GM23338 (cell line): ENCODE measurements around the gene TMEM131L. TPM values are rescaled to one million over a fixed set of nuclear protein-coding genes. Genes with fewer than 3 reads are reported as not detected.

Experiments used
- ATAC-seq: fragments of 200-7000 bp; cut with Tn5 transposase; 3 replicates; pipeline ENCODE4 v1.9.1; 2020
- DNase-seq: peaks from one replicate; pipeline ENCODE4 v3.0.0-alpha.2; 2015; ENCODE audit warnings: low spot score
- H2AFZ ChIP-seq: fragments of 200-600 bp; sonication (generic); 2 replicates; pipeline ENCODE4 v1.8.0; 2016; ENCODE audit warnings: antibody characterized with exemption, mild to moderate bottlenecking, moderate library complexity
- H3F3A ChIP-seq: fragments of 200-600 bp; sonication (generic); replicated peaks from 2 replicates; pipeline ENCODE4 v1.8.0; 2017; ENCODE audit warnings: antibody characterized with exemption, mixed run types, low read depth
- H3K27ac ChIP-seq: fragments of 200-600 bp; sonication (generic); 2 replicates; pipeline ENCODE4 v1.6.1; 2016; ENCODE audit warnings: low read depth
- H3K27me3 ChIP-seq: fragments of 200-600 bp; sonication (generic); 2 replicates; pipeline ENCODE4 v1.8.0; 2016; ENCODE audit warnings: mild to moderate bottlenecking, mixed run types, moderate library complexity; ENCODE audit not compliant: insufficient read depth
- H3K36me3 ChIP-seq: fragments of 200-600 bp; sonication (generic); 2 replicates; pipeline ENCODE4 v1.8.0; 2016; ENCODE audit warnings: mild to moderate bottlenecking; ENCODE audit not compliant: insufficient read depth
- H3K4me1 ChIP-seq: fragments of 200-600 bp; sonication (generic); 2 replicates; pipeline ENCODE4 v1.8.0; 2016; ENCODE audit warnings: mild to moderate bottlenecking, moderate library complexity; ENCODE audit not compliant: insufficient read depth
- H3K4me2 ChIP-seq: fragments of 200-600 bp; sonication (generic); 2 replicates; pipeline ENCODE4 v1.7.1; 2017; ENCODE audit warnings: mixed run types
- H3K4me3 ChIP-seq: fragments of 200-600 bp; sonication (generic); 2 replicates; pipeline ENCODE4 v1.6.1; 2016; ENCODE audit warnings: mixed run types
- H3K79me2 ChIP-seq: fragments of 200-600 bp; sonication (generic); replicated peaks from 2 replicates; pipeline ENCODE4 v1.8.0; 2017; ENCODE audit warnings: mild to moderate bottlenecking; ENCODE audit not compliant: insufficient read depth
- H3K9me2 ChIP-seq: fragments of 200-600 bp; sonication (generic); 2 replicates; pipeline ENCODE4 v1.8.0; 2017; ENCODE audit not compliant: insufficient read depth
- H4K20me1 ChIP-seq: fragments of 200-600 bp; sonication (generic); replicated peaks from 2 replicates; pipeline ENCODE4 v1.8.0; 2017; ENCODE audit warnings: mild to moderate bottlenecking; ENCODE audit not compliant: insufficient read depth
- H3K27ac Mint-ChIP-seq: 2 replicates; pipeline ENCODE4 v1.8.0; 2020; ENCODE audit warnings: inconsistent platforms, mild to moderate bottlenecking, moderate library complexity, mixed read lengths
- H3K27me3 Mint-ChIP-seq: 3 replicates; pipeline ENCODE4 v1.8.0; 2022; ENCODE audit warnings: low read depth, mild to moderate bottlenecking, moderate library complexity, mixed read lengths, inconsistent platforms; ENCODE audit not compliant: insufficient read depth, poor library complexity
- H3K36me3 Mint-ChIP-seq: 3 replicates; pipeline ENCODE4 v1.8.0; 2021; ENCODE audit warnings: low read depth, mild to moderate bottlenecking, inconsistent platforms, moderate library complexity, mixed read lengths
- H3K4me1 Mint-ChIP-seq: 3 replicates; pipeline ENCODE4 v1.8.0; 2020; ENCODE audit warnings: mild to moderate bottlenecking, inconsistent platforms, mixed read lengths
- H3K4me3 Mint-ChIP-seq: 3 replicates; pipeline ENCODE4 v1.8.0; 2021; ENCODE audit warnings: moderate library complexity, mild to moderate bottlenecking, inconsistent platforms, mixed read lengths
- H3K9me3 Mint-ChIP-seq: 3 replicates; pipeline ENCODE4 v1.8.0; 2020; ENCODE audit warnings: moderate library complexity, mild to moderate bottlenecking, inconsistent platforms, mixed read lengths
- CREB1 ChIP-seq: fragments of 250-450 bp; sonication (Bioruptor Pico); IDR thresholded peaks from 2 replicates; pipeline ENCODE4 v1.5.0; 2020; ENCODE audit warnings: low read depth, mild to moderate bottlenecking, moderate library complexity
- CTCF ChIP-seq, 2 experiments: fragments of 200-600 bp in 1 of 2; sonication (generic) in 1 of 2; conservative IDR thresholded peaks; 2 replicates each; pipeline versions ENCODE4 v1.5.1 to v1.6.1; 2016 to 2017; ENCODE audit warnings: antibody characterized with exemption in 2 of 2, low read depth in 2 of 2, mild to moderate bottlenecking in 2 of 2, moderate library complexity in 1 of 2
- ETS1 ChIP-seq: IDR thresholded peaks from 2 replicates; pipeline ENCODE4 v1.6.1; 2016; ENCODE audit warnings: antibody characterized with exemption
- EZH2 ChIP-seq: fragments of 200-600 bp; sonication (generic); IDR thresholded peaks from one replicate; pipeline ENCODE4 v1.8.0; 2017; ENCODE audit warnings: antibody characterized with exemption, mild to moderate bottlenecking, low read depth; ENCODE audit not compliant: unreplicated experiment
- EZH2phosphoT487 ChIP-seq: fragments of 200-600 bp; sonication (generic); IDR thresholded peaks from one replicate; pipeline ENCODE4 v1.8.1; 2018; ENCODE audit warnings: antibody characterized with exemption; ENCODE audit not compliant: unreplicated experiment
- JUNB ChIP-seq: IDR thresholded peaks from one replicate; pipeline ENCODE4 v1.6.1; 2016; ENCODE audit warnings: antibody characterized with exemption; ENCODE audit not compliant: unreplicated experiment
- NANOG ChIP-seq: IDR thresholded peaks from 2 replicates; pipeline ENCODE4 v1.6.1; 2016; ENCODE audit warnings: antibody characterized with exemption, borderline replicate concordance
- POLR2AphosphoS5 ChIP-seq: IDR thresholded peaks from 2 replicates; pipeline ENCODE4 v1.6.1; 2016; ENCODE audit warnings: antibody characterized with exemption, low read depth
- REST ChIP-seq: IDR thresholded peaks from one replicate; pipeline ENCODE4 v1.6.1; 2018; ENCODE audit warnings: antibody characterized with exemption; ENCODE audit not compliant: unreplicated experiment
- STAT1 ChIP-seq: IDR thresholded peaks from one replicate; pipeline ENCODE4 v1.6.1; 2016; ENCODE audit warnings: antibody characterized with exemption; ENCODE audit not compliant: unreplicated experiment
- ZNF114 ChIP-seq: fragments of 250-450 bp; sonication (Bioruptor Pico); IDR thresholded peaks from 2 replicates; pipeline ENCODE4 v1.5.0; 2020; ENCODE audit warnings: mild to moderate bottlenecking, moderate library complexity
- ZNF331 ChIP-seq: fragments of 250-450 bp; sonication (Bioruptor Pico); IDR thresholded peaks from 2 replicates; pipeline ENCODE4 v1.5.0; 2020; ENCODE audit warnings: low read depth, mild to moderate bottlenecking, moderate library complexity
- ZNF462 ChIP-seq: fragments of 250-450 bp; sonication (Bioruptor Pico); IDR thresholded peaks from 2 replicates; pipeline ENCODE4 v1.5.0; 2020; ENCODE audit warnings: mild to moderate bottlenecking, moderate library complexity
- polyA plus RNA-seq: library from polyadenylated mRNA; unstranded; fragments of >200 nt; fragmentation: Nextera tagmentation; extraction: Ambion mirVana; gene quantifications from 2 replicates; pipeline ENCODE4 v1.2.1, GENCODE V29; 2016
- total RNA-seq: library from RNA; depleted of rRNA; stranded (reverse); fragments of >200 nt; shearing (Covaris generic); gene quantifications from 2 replicates; pipeline ENCODE4 v1.2.3, GENCODE V29; 2014

TMEM131L gene
- total and polyA plus RNA-seq, 2 experiments from 2014 or later, result 11.1 to 32.2 TPM

- no peak overlapping the region for H3K27ac ChIP-seq
- H3K27ac Mint-ChIP-seq, result no peak overlapping the region
- TF ChIP-seq CREB1 (CRISPR knock-in tag), result no peak
- TF ChIP-seq ETS1, result no peak
- no peak for TF ChIP-seq POLR2AphosphoS5
- no peak for TF ChIP-seq JUNB
- TF ChIP-seq STAT1, result no peak
- TF ChIP-seq CTCF (conservative IDR thresholded peaks at IDR 0.05; ENCODE audit: low read depth in 2 of 2), result no peak
- no peak for TF ChIP-seq ZNF114 (CRISPR knock-in tag)
- no peak for TF ChIP-seq EZH2
- no peak for TF ChIP-seq ZNF462 (CRISPR knock-in tag)
- no peak for TF ChIP-seq NANOG
- no peak for TF ChIP-seq ZNF331
- TF ChIP-seq REST, result no peak
- TF ChIP-seq EZH2phosphoT487, result no peak
- H4K20me1 ChIP-seq, result no peaks in the 10 kb centered on the region
- no peak for DNase-seq
- H3K36me3 ChIP-seq, result 0 out of 2 replicates have a peak, but pooled peaks cover 8% of the 10 kb centered on the region
- no peak overlapping the region for H2AFZ ChIP-seq
- no peak overlapping the region for H3K4me3 ChIP-seq
- no peaks in the 10 kb centered on the region for H3K27me3 ChIP-seq
- H3K79me2 ChIP-seq, result no peaks in the 10 kb centered on the region
- no peaks in the 10 kb centered on the region for H3F3A ChIP-seq
- H3K4me1 ChIP-seq, result no peaks in the 10 kb centered on the region; the same call in 1 of the 2 replicates
- peaks cover 12% of the 10 kb centered on the region for H3K4me1 Mint-ChIP-seq
- no peak overlapping the region for H3K4me2 ChIP-seq
- no peaks in the 10 kb centered on the region for H3K9me3 Mint-ChIP-seq
- H3K4me3 Mint-ChIP-seq, result no peak overlapping the region
- H3K9me2 ChIP-seq, result no peaks in the 10 kb centered on the region
- H3K36me3 Mint-ChIP-seq, result peaks cover 26% of the 10 kb centered on the region; the same call in 2 of the 3 replicates
- peaks cover 7% of the 10 kb centered on the region for H3K27me3 Mint-ChIP-seq
- no peak for ATAC-seq
Measured at GRCh38 chr4:153592064-153592463, 125.9 kb downstream of the TMEM131L start.
